Measurements from ENCODE around the gene CMKLR1.

Gene CMKLR1

GRCh38 chr12:108355069-108355468 is 16.0 kb upstream of the CMKLR1 start:
- no peak for FAIRE-seq
- no peak for TF ChIP-seq POLR2A (IDR thresholded peaks at IDR 0.05; ENCODE audit: low read depth, low read length)
- no peak for DNase-seq (ENCODE audit: insufficient read length, low spot score)

GRCh38 chr12:108352591-108352990 is 13.5 kb upstream of the CMKLR1 start:
- FAIRE-seq (no peak), DNase-seq (ENCODE audit: insufficient read length, low spot score) (no peak)
- TF ChIP-seq POLR2A (IDR thresholded peaks at IDR 0.05; ENCODE audit: low read depth, low read length): no peak

- no peak for DNase-seq (ENCODE audit: insufficient read length, low spot score)
- TF ChIP-seq POLR2A (IDR thresholded peaks at IDR 0.05; ENCODE audit: low read depth, low read length): no peak
- FAIRE-seq: no peak
Measured at GRCh38 chr12:108350511-108350910, 11.4 kb upstream of the CMKLR1 start.

- FAIRE-seq (no peak), DNase-seq (ENCODE audit: insufficient read length, low spot score) (no peak)
- TF ChIP-seq POLR2A (IDR thresholded peaks at IDR 0.05; ENCODE audit: low read depth, low read length): no peak
Measured at GRCh38 chr12:108349278-108349688, 10.2 kb upstream of the CMKLR1 start.

- FAIRE-seq: no peak
- no peak for DNase-seq (ENCODE audit: insufficient read length, low spot score)
- TF ChIP-seq POLR2A (IDR thresholded peaks at IDR 0.05; ENCODE audit: low read depth, low read length): no peak
Measured at GRCh38 chr12:108348842-108349241, 9.7 kb upstream of the CMKLR1 start.

- no peak for FAIRE-seq
- DNase-seq (ENCODE audit: insufficient read length, low spot score): no peak
- no peak for TF ChIP-seq POLR2A (IDR thresholded peaks at IDR 0.05; ENCODE audit: low read depth, low read length)
Measured at GRCh38 chr12:108346727-108347710, 7.9 kb upstream of the CMKLR1 start.

GRCh38 chr12:108345716-108346633 is 6.9 kb upstream of the CMKLR1 start:
- FAIRE-seq: no peak
- no peak for DNase-seq (ENCODE audit: insufficient read length, low spot score)
- TF ChIP-seq POLR2A (IDR thresholded peaks at IDR 0.05; ENCODE audit: low read depth, low read length): no peak

- DNase-seq (ENCODE audit: insufficient read length, low spot score) (no peak), FAIRE-seq (no peak)
- no peak for TF ChIP-seq POLR2A (IDR thresholded peaks at IDR 0.05; ENCODE audit: low read depth, low read length)
Measured at GRCh38 chr12:108342985-108343384, 3.9 kb upstream of the CMKLR1 start.

GRCh38 chr12:108341854-108342847 is 3.0 kb upstream of the CMKLR1 start:
- no peak for TF ChIP-seq POLR2A (IDR thresholded peaks at IDR 0.05; ENCODE audit: low read depth, low read length)
- no peak for DNase-seq (ENCODE audit: insufficient read length, low spot score)
- no peak for FAIRE-seq

GRCh38 chr12:108341356-108341755 is 2.2 kb upstream of the CMKLR1 start:
- no peak for DNase-seq (ENCODE audit: insufficient read length, low spot score)
- no peak for FAIRE-seq

GRCh38 chr12:108340037-108340436 is 926 bp upstream of the CMKLR1 start:
- DNase-seq (ENCODE audit: insufficient read length, low spot score) (no peak), FAIRE-seq (no peak)
- TF ChIP-seq POLR2A (IDR thresholded peaks at IDR 0.05; ENCODE audit: low read depth, low read length): no peak

More at GRCh38 chr12:108341356-108341755, 2.2 kb upstream of the CMKLR1 start:
- no peak for TF ChIP-seq POLR2A (IDR thresholded peaks at IDR 0.05; ENCODE audit: low read depth, low read length)

- FAIRE-seq: no peak
- DNase-seq (ENCODE audit: insufficient read length, low spot score): peak; percentile 36
- TF ChIP-seq POLR2A (IDR thresholded peaks at IDR 0.05; ENCODE audit: low read depth, low read length): no peak
Measured at GRCh38 chr12:108337235-108338223, 1.6 kb downstream of the CMKLR1 start.

Data from H54 (cell line).